ENCODE measurements around the gene EDDM3A. TPM values are rescaled to one million over a fixed set of nuclear protein-coding genes. Genes with fewer than 3 reads are reported as not detected.
"Not testable (repeated sequence)": the region's sequence is repeated elsewhere in the genome, so short reads cannot be mapped to it uniquely, and the experiment has no call there.

Gene EDDM3A
- total RNA-seq, 1 donor from 2014 or later = not detected

DNA sequence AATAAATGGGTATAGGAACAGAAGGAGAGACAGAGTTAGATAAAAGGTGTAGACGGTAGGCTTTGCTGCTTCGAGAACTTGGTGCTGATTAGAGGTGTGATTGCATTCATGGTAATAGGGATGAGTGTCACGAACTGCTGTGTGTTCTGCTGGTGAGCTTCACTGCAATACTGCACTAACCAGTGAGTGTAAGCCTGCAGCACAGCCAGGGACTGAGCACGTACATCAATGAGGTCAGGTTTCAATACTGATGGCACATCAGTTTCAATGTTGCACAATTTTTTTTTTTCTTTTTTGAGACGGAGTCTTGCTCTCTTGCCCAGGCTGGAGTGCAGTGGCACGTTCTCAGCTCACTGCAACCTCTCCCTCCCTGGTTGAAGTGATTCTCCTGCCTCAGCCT is 24.9 kb upstream of the EDDM3A start:
- H2AFZ ChIP-seq (ENCODE audit: low read depth, low read length) = no peak overlapping the region
- H3K9ac ChIP-seq (ENCODE audit: low read length) = no peak overlapping the region
- no peaks in the 10 kb centered on the region for H4K20me1 ChIP-seq (ENCODE audit: insufficient read depth, low read length)
- DNase-seq (ENCODE audit: low read depth) (no peak), FAIRE-seq (no peak)
- no peaks in the 10 kb centered on the region for H3K79me2 ChIP-seq (ENCODE audit: insufficient read depth, low read length)
- TF ChIP-seq, protein P1, sequence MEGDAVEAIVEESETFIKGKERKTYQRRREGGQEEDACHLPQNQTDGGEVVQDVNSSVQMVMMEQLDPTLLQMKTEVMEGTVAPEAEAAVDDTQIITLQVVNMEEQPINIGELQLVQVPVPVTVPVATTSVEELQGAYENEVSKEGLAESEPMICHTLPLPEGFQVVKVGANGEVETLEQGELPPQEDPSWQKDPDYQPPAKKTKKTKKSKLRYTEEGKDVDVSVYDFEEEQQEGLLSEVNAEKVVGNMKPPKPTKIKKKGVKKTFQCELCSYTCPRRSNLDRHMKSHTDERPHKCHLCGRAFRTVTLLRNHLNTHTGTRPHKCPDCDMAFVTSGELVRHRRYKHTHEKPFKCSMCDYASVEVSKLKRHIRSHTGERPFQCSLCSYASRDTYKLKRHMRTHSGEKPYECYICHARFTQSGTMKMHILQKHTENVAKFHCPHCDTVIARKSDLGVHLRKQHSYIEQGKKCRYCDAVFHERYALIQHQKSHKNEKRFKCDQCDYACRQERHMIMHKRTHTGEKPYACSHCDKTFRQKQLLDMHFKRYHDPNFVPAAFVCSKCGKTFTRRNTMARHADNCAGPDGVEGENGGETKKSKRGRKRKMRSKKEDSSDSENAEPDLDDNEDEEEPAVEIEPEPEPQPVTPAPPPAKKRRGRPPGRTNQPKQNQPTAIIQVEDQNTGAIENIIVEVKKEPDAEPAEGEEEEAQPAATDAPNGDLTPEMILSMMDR (IDR thresholded peaks at IDR 0.05; ENCODE audit: insufficient read depth, low read depth, low read length) = no peak
- no peak for TF ChIP-seq EZH2 (IDR thresholded peaks at IDR 0.05; ENCODE audit: insufficient read depth, low read length)
- no peak overlapping the region for H3K4me2 ChIP-seq (ENCODE audit: low read length)
- H3K4me1 Mint-ChIP-seq (ENCODE audit: low read depth, unreplicated experiment) = no peaks in the 10 kb centered on the region
- H3K9me3 ChIP-seq (ENCODE audit: insufficient read depth, low read depth, low read length) = peaks cover 3% of the 10 kb centered on the region
- H3K4me1 ChIP-seq (ENCODE audit: insufficient read depth, low read length) = no peaks in the 10 kb centered on the region
- no peak overlapping the region for H3K27ac Mint-ChIP-seq (ENCODE audit: unreplicated experiment)
- H3K27me3 ChIP-seq (ENCODE audit: insufficient read depth, low read length) = peaks cover 8% of the 10 kb centered on the region
- H3K4me3 ChIP-seq (ENCODE audit: insufficient read depth, low read depth, low read length) = no peak overlapping the region
- peaks cover 8% of the 10 kb centered on the region for H3K36me3 Mint-ChIP-seq (ENCODE audit: low read depth, unreplicated experiment)
- no peak overlapping the region for H3K4me3 Mint-ChIP-seq (ENCODE audit: unreplicated experiment)
- peaks cover 8% of the 10 kb centered on the region for H3K27me3 Mint-ChIP-seq (ENCODE audit: low read depth, unreplicated experiment)
- no peak overlapping the region for H3K27ac ChIP-seq (ENCODE audit: low read depth, low read length)
- no peaks in the 10 kb centered on the region for H3K36me3 ChIP-seq (ENCODE audit: insufficient read depth, low read length)
- H3K9me3 Mint-ChIP-seq (ENCODE audit: unreplicated experiment) = peaks cover 11% of the 10 kb centered on the region

DNA sequence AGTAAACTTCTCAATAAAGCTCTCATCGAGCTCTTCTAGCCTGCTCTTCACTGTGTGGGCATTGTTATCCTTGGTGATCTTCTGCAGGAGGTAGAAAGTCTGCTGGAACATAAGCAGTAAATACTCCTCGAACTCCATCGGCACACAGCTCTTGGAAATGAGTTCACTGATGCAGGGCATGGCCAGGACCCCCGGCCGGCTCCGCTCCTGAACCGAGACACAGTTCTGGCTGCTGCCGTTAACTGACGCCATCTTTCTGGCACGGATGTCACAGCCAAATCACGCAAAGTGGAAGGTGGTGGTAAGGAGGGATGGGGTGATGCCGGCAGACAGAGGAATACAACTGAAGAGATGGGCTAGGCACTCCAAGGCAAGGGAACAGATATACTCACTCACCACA is 23.7 kb upstream of the EDDM3A start:
- no peak overlapping the region for H3K4me2 ChIP-seq (ENCODE audit: low read length)
- H3K27ac ChIP-seq (ENCODE audit: low read depth, low read length) = no peak overlapping the region
- H3K9me3 Mint-ChIP-seq (ENCODE audit: unreplicated experiment) = peaks cover 11% of the 10 kb centered on the region
- no peaks in the 10 kb centered on the region for H4K20me1 ChIP-seq (ENCODE audit: insufficient read depth, low read length)
- H3K27ac Mint-ChIP-seq (ENCODE audit: unreplicated experiment) = no peak overlapping the region
- no peak overlapping the region for H3K4me3 ChIP-seq (ENCODE audit: insufficient read depth, low read depth, low read length)
- no peak overlapping the region for H3K9ac ChIP-seq (ENCODE audit: low read length)
- TF ChIP-seq, protein P1 (IDR thresholded peaks at IDR 0.05; ENCODE audit: insufficient read depth, low read depth, low read length) = no peak
- TF ChIP-seq EZH2 (IDR thresholded peaks at IDR 0.05; ENCODE audit: insufficient read depth, low read length) = no peak
- no peaks in the 10 kb centered on the region for H3K4me1 ChIP-seq (ENCODE audit: insufficient read depth, low read length)
- H3K36me3 ChIP-seq (ENCODE audit: insufficient read depth, low read length) = no peaks in the 10 kb centered on the region
- H3K4me1 Mint-ChIP-seq (ENCODE audit: low read depth, unreplicated experiment) = no peaks in the 10 kb centered on the region
- DNase-seq (ENCODE audit: low read depth) = no peak
- no peak overlapping the region for H2AFZ ChIP-seq (ENCODE audit: low read depth, low read length)
- no peaks in the 10 kb centered on the region for H3K9me3 ChIP-seq (ENCODE audit: insufficient read depth, low read depth, low read length)
- peaks cover 8% of the 10 kb centered on the region for H3K27me3 ChIP-seq (ENCODE audit: insufficient read depth, low read length)
- FAIRE-seq = no peak
- peaks cover 10% of the 10 kb centered on the region for H3K27me3 Mint-ChIP-seq (ENCODE audit: low read depth, unreplicated experiment)
- no peak overlapping the region for H3K4me3 Mint-ChIP-seq (ENCODE audit: unreplicated experiment)
- H3K79me2 ChIP-seq (ENCODE audit: insufficient read depth, low read length) = no peaks in the 10 kb centered on the region
- peaks cover 12% of the 10 kb centered on the region for H3K36me3 Mint-ChIP-seq (ENCODE audit: low read depth, unreplicated experiment)

DNA sequence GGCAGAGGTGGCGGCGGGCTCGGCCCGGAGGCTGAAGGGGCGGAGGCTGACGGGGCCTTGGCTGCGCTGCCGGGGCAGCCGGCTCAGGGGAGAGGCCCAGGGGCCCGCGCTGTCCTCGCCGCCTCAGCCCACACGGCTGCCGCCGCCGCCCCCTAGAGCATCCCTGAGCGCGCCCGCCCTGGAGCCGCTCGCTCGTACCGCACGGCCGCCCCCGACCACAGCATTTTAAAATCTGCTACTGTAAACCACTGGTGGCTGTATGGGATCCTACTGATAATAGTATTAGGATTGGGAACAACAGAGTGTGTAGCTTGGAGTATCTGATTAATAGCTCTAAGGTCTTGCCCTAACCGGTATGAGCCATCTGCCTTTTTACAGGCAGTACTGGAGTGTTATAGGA is 22.2 kb upstream of the EDDM3A start:
- Histone ChIP-seq H3K27ac (ENCODE audit: low read depth, low read length) (no peak overlapping the region), H3K4me1 (ENCODE audit: insufficient read depth, low read length) (no peaks in the 10 kb centered on the region), H3K27me3 (ENCODE audit: insufficient read depth, low read length) (peaks cover 8% of the 10 kb centered on the region), H4K20me1 (ENCODE audit: insufficient read depth, low read length) (no peaks in the 10 kb centered on the region), H3K4me3 (ENCODE audit: insufficient read depth, low read depth, low read length) (no peak overlapping the region), H3K79me2 (ENCODE audit: insufficient read depth, low read length) (no peaks in the 10 kb centered on the region), H3K4me2 (ENCODE audit: low read length) (no peak overlapping the region), H3K36me3 (ENCODE audit: insufficient read depth, low read length) (no peaks in the 10 kb centered on the region), H3K9ac (ENCODE audit: low read length) (no peak overlapping the region), H3K9me3 (ENCODE audit: insufficient read depth, low read depth, low read length) (no peaks in the 10 kb centered on the region), H2AFZ (ENCODE audit: low read depth, low read length) (no peak overlapping the region)
- TF ChIP-seq, protein P1 (IDR thresholded peaks at IDR 0.05; ENCODE audit: insufficient read depth, low read depth, low read length) = no peak
- peak; percentile 44 for TF ChIP-seq EZH2 (IDR thresholded peaks at IDR 0.05; ENCODE audit: insufficient read depth, low read length)
- H3K36me3 Mint-ChIP-seq (ENCODE audit: low read depth, unreplicated experiment) = peaks cover 12% of the 10 kb centered on the region
- no peak overlapping the region for H3K27ac Mint-ChIP-seq (ENCODE audit: unreplicated experiment)
- DNase-seq (ENCODE audit: low read depth) = no peak
- peaks cover 8% of the 10 kb centered on the region for H3K27me3 Mint-ChIP-seq (ENCODE audit: low read depth, unreplicated experiment)
- H3K9me3 Mint-ChIP-seq (ENCODE audit: unreplicated experiment) = peaks cover 7% of the 10 kb centered on the region
- no peak overlapping the region for H3K4me3 Mint-ChIP-seq (ENCODE audit: unreplicated experiment)
- FAIRE-seq = no peak
- no peaks in the 10 kb centered on the region for H3K4me1 Mint-ChIP-seq (ENCODE audit: low read depth, unreplicated experiment)

DNA sequence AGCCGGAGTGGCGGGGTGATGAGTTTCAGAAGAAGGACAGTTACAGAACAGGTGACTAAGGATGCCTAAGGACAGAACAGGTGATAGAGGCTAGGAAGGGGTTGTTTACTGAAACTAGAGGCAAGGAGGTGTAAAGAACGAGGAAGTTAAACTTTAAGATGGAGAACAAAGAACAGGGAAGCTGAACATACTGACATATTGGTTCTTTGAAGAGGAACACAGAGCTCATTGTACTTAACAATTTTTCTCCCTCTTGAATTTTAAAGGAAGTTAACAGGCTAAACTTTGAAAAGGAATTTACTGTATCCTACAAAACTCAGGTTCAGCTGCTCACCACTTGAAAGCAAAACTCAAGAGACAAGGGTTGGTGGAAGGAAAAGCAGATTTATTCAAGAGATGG is 19.6 kb upstream of the EDDM3A start:
- H3K9me3 Mint-ChIP-seq (ENCODE audit: unreplicated experiment); H3K27me3 Mint-ChIP-seq (ENCODE audit: low read depth, unreplicated experiment); H3K9me3 ChIP-seq (ENCODE audit: insufficient read depth, low read depth, low read length); H3K36me3 ChIP-seq (ENCODE audit: insufficient read depth, low read length); H3K4me2 ChIP-seq (ENCODE audit: low read length); H3K4me1 ChIP-seq (ENCODE audit: insufficient read depth, low read length); FAIRE-seq; H3K27ac Mint-ChIP-seq (ENCODE audit: unreplicated experiment); H4K20me1 ChIP-seq (ENCODE audit: insufficient read depth, low read length); H3K4me3 Mint-ChIP-seq (ENCODE audit: unreplicated experiment); H3K9ac ChIP-seq (ENCODE audit: low read length); H3K27me3 ChIP-seq (ENCODE audit: insufficient read depth, low read length); H3K79me2 ChIP-seq (ENCODE audit: insufficient read depth, low read length); DNase-seq (ENCODE audit: low read depth); H2AFZ ChIP-seq (ENCODE audit: low read depth, low read length); H3K27ac ChIP-seq (ENCODE audit: low read depth, low read length); H3K4me3 ChIP-seq (ENCODE audit: insufficient read depth, low read depth, low read length): not testable (repeated sequence)
- Mint-ChIP-seq H3K4me1 (ENCODE audit: low read depth, unreplicated experiment) (peaks cover 11% of the 10 kb centered on the region), H3K36me3 (ENCODE audit: low read depth, unreplicated experiment) (peaks cover 11% of the 10 kb centered on the region)

Measured in astrocyte (in vitro differentiated cells and primary cell).